ENCODE data around the gene ZFAND2B.
A peak's percentile ranks its signal among the peaks of the same experiment; 100 is the strongest.

Gene ZFAND2B

DNA sequence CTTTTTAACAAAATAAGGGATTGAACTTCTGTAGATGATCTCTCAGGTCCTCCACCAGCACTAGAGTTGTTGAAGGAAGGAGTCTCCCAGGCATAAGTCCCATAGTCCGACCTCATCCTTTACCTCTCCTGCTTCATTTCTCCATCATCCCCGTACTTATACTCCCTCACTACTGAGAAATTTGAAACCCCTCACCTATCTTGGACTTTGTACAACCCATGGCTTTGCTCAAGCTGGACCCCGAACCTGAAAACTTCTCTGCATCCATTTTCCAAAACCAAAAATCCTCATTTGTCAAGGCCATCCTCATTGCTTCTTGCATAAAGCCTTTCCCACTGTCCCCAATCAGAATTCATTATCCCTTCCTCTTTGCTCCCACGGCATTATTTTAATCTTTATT, 45.5 kb upstream of the ZFAND2B start:
- TF ChIP-seq, protein P1, sequence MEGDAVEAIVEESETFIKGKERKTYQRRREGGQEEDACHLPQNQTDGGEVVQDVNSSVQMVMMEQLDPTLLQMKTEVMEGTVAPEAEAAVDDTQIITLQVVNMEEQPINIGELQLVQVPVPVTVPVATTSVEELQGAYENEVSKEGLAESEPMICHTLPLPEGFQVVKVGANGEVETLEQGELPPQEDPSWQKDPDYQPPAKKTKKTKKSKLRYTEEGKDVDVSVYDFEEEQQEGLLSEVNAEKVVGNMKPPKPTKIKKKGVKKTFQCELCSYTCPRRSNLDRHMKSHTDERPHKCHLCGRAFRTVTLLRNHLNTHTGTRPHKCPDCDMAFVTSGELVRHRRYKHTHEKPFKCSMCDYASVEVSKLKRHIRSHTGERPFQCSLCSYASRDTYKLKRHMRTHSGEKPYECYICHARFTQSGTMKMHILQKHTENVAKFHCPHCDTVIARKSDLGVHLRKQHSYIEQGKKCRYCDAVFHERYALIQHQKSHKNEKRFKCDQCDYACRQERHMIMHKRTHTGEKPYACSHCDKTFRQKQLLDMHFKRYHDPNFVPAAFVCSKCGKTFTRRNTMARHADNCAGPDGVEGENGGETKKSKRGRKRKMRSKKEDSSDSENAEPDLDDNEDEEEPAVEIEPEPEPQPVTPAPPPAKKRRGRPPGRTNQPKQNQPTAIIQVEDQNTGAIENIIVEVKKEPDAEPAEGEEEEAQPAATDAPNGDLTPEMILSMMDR (IDR thresholded peaks at IDR 0.05; ENCODE audit: low read depth, low read length, missing control alignments) = no peak
- no peak for DNase-seq (ENCODE audit: extremely low read depth, low read depth)
- peak overlapping the region; percentile 57 for H3K4me3 ChIP-seq (replicated peaks; ENCODE audit: low read depth, low read length)

DNA sequence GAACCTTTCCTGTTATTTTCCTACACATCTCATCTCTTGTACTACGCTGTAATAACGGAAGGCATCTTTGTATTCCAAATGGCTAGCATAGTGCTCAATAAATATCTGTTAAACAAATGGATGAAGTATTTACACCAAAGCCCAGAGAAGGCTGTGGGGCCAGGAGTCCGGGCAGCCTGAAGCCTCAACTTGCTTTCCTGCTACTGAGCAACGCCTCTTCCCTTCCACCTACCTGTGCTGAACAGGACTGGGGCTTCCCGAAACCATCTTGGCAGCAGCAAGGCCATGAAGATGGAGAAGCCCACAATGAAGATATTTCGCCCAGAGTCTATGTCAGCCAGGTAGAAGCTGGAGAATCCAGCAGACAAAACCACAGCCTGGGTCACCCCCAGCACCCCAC, 43.4 kb upstream of the ZFAND2B start:
- no peak for DNase-seq (ENCODE audit: extremely low read depth, low read depth)
- TF ChIP-seq, protein P1 (IDR thresholded peaks at IDR 0.05; ENCODE audit: low read depth, low read length, missing control alignments) = no peak
- no peak overlapping the region for H3K4me3 ChIP-seq (replicated peaks; ENCODE audit: low read depth, low read length)

DNA sequence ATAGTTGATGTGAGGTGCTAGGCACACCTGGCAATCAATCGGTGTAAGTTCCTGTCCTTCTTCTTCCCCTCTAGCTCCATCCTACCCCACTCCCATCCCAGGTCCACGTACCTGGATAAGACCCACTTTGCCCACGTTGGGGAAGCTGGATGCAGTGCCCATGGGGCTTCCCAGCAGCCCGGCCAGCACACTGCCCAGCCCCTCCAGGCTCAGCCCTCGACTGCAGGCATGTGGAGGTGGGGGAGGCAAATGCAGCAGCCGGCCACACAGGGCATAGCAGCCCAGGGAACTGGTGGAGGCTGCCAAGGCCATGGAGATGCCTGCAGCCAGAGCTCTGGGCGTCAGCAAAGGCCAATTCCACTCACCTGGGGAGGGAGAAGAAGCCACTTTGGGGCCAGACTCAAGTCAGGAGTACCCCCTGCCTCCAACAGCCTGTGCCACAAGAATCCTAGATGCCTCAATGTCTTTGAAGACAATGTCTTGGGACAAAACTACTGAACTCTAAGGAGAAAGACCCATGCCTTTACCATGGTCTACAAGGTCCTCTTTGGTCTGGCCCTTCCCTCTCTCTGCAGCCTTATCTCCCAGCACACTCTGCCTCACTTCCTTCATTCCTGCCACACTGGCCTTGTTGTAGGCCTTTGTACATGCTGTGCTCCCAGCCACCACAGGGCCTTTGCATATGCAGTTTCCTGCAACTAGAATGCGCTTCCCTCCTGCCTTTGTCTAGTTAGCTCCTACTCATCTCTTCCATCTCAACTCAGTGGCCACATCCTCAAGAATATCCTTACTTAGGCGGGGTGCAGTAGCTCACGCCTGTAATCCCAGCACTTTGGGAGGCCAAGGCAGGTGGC, 41.3 kb upstream of the ZFAND2B start:
- no peak for DNase-seq (ENCODE audit: extremely low read depth, low read depth)
- TF ChIP-seq, protein P1 (IDR thresholded peaks at IDR 0.05; ENCODE audit: low read depth, low read length, missing control alignments) = no peak
- H3K4me3 ChIP-seq (replicated peaks; ENCODE audit: low read depth, low read length) = no peak overlapping the region

DNA sequence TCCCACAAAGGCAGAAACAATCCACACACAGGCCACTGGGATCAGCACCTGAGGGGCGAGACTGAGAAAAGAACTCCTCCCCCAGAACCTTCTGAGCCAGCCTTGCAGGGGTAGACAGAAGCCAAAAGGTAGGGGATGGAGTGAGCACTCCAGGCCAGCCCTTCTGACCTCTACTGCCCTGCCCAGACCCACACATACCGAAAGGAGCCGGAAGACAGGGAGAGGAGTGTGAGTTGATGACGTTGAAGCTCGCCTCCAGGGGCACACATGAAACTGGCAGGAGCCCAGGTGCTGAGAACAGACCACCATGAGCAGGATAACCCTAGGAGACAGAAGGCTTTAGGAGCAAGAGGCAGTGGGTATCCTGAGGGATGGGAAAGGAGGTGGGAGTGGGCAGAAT, 38.6 kb upstream of the ZFAND2B start:
- TF ChIP-seq, protein P1 (IDR thresholded peaks at IDR 0.05; ENCODE audit: low read depth, low read length, missing control alignments) = no peak
- DNase-seq (ENCODE audit: extremely low read depth, low read depth) = no peak
- no peak overlapping the region for H3K4me3 ChIP-seq (replicated peaks; ENCODE audit: low read depth, low read length)

DNA sequence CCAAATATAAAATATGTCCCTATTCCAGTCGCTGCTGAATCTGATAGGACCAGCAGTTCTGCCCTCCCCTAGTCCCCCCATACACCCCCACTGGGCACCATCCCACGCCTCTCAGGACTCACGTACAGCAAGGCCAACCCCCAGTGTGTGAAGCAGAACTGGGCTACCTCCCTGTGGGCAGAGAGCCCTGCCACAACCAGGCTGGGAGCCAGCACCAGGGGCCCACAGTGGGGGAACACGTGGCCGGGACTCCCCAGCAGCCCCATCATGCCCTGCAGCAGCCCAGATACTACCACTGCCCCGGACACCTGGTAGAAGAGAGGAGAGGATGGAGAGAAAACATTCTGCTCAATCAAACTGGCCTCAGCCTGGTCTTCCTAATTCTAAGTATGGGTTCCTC, 38.1 kb upstream of the ZFAND2B start:
- H3K4me3 ChIP-seq (replicated peaks; ENCODE audit: low read depth, low read length) = no peak overlapping the region
- no peak for DNase-seq (ENCODE audit: extremely low read depth, low read depth)
- TF ChIP-seq, protein P1 (IDR thresholded peaks at IDR 0.05; ENCODE audit: low read depth, low read length, missing control alignments) = no peak

DNA sequence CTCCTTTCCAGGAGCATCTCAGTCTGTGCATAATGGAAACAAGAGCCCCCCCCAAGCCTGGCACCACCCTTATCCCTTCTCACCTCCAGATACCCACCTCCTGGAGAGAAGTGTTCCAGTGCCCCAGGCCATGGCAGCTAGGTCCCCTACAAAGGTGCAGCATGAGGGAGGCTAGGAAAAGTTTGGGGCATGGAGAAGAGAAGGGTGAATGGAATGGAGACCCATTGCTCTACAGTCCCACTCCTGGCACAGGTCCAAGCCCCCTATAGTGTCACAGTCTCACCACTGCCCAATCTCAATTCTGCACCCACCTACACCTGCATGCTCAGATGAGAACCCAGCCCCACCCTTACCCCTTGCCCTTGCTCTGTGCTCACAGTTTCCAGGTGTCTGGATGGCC, 37.6 kb upstream of the ZFAND2B start:
- TF ChIP-seq, protein P1 (IDR thresholded peaks at IDR 0.05; ENCODE audit: low read depth, low read length, missing control alignments) = no peak
- DNase-seq (ENCODE audit: extremely low read depth, low read depth) = no peak
- H3K4me3 ChIP-seq (replicated peaks; ENCODE audit: low read depth, low read length) = no peak overlapping the region
